ENCODE measurements around the gene ZNF365. TPM values are rescaled to one million over a fixed set of nuclear protein-coding genes. Genes with fewer than 3 reads are reported as not detected.

Gene ZNF365, protein sequence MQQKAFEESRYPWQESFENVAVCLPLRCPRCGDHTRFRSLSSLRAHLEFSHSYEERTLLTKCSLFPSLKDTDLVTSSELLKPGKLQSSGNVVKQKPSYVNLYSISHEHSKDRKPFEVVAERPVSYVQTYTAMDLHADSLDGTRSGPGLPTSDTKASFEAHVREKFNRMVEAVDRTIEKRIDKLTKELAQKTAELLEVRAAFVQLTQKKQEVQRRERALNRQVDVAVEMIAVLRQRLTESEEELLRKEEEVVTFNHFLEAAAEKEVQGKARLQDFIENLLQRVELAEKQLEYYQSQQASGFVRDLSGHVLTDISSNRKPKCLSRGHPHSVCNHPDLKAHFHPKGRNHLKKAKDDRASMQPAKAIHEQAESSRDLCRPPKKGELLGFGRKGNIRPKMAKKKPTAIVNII
- 1 to 10 TPM in 1 of 3 donors, under 1 TPM in 2; 0.16 to 1.8 (median 0.66) TPM for total RNA-seq

DNA sequence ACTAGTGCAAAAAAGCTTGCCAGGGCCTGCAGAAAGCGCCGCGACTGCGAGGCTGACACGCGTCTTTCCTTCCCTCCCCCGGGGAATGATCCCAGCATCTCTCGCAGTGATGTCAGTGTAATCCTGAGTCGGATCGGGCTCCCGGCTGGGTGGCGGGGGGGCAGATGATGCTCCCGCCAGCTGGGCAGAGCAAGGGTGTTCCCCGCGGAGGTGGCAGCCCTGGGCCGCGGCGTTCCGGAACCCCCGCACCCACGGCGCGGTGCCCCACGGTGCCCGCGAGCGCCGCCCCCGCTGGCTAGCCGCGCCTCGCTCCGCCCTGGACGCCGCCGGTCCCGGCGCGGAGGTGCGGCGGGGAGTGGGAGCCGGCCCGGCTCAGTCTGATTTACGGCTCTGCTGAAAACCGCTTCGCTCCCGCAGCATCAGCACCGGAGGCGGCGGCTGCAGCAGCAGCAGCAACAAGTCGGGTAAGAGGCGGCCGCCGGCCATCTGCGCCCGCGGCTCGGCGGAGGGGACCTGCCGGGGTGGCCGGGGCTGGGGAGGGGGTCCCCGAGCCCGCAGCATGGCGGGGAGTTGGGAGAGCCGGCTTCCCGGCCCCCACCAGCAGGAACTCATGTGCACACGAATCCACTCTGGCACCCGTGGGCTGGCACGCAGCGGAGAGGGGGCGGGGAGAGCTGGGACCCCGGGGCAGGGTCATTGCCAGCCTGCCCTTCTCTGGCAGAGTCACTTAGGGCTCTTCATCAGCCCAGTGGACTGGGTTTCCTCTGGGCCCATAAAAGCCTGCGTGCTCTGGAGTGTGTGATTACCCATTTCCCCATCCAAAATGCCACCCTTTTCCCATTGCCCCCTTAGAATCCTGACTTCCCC, at the start of gene ZNF365:
Gene ZNF365, plus strand, starts transcription at position 375 of the 867 bp plus-strand sequence. CDS start 1,825 bp downstream, outside the sequence.
- Histone ChIP-seq H3K4me3 (peak within 1 kb of the TSS; percentile 44 to 87 (median 63)), H3K27ac (peak within 1 kb of the TSS; percentile 21 to 35), H3K36me3 (no peaks in the 10 kb centered on the region), H3K9me3 (no peaks in the 10 kb centered on the region), H3K27me3 (no peaks in the 10 kb centered on the region), H3K4me1 (no peaks in the 10 kb centered on the region)
- TF ChIP-seq, protein P1, sequence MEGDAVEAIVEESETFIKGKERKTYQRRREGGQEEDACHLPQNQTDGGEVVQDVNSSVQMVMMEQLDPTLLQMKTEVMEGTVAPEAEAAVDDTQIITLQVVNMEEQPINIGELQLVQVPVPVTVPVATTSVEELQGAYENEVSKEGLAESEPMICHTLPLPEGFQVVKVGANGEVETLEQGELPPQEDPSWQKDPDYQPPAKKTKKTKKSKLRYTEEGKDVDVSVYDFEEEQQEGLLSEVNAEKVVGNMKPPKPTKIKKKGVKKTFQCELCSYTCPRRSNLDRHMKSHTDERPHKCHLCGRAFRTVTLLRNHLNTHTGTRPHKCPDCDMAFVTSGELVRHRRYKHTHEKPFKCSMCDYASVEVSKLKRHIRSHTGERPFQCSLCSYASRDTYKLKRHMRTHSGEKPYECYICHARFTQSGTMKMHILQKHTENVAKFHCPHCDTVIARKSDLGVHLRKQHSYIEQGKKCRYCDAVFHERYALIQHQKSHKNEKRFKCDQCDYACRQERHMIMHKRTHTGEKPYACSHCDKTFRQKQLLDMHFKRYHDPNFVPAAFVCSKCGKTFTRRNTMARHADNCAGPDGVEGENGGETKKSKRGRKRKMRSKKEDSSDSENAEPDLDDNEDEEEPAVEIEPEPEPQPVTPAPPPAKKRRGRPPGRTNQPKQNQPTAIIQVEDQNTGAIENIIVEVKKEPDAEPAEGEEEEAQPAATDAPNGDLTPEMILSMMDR (IDR thresholded peaks at IDR 0.05) = no peak
- no peak for TF ChIP-seq POLR2A (IDR thresholded peaks at IDR 0.05)
- TF ChIP-seq POLR2AphosphoS5 (IDR thresholded peaks at IDR 0.05) = no peak
- intact Hi-C loops (cut with DNase I; ENCODE audit: low total_unique reads) = no loop called here
- peak in 1 of 2 donors; percentile 54 for DNase-seq (ENCODE audit: low spot score in 2 of 2)

DNA sequence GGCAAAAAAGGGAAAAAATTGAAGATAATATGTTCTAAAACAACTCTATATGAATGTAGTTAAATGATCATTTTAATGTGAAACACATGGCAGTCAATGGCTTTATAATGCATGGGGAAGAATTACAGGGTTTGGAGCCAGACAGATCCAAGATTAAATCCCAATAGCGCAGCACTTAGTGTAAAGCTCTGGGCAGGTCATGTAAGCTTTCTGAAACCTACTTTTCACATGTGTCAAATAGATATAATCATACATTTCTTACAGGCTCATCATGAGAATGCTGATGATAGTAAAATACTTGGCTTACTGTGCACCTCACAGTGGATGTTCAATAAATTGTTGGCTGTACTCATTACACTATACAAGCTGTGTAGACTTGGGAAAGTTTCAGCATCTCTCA, 48.0 kb upstream of the ZNF365 start:
- H3K27me3 ChIP-seq = no peaks in the 10 kb centered on the region
- H3K36me3 ChIP-seq = no peaks in the 10 kb centered on the region
- intact Hi-C loops (cut with DNase I; ENCODE audit: low total_unique reads) = no loop called here
- no peak overlapping the region for H3K27ac ChIP-seq
- H3K9me3 ChIP-seq = peaks cover 0 to 6% of the 10 kb centered on the region in 2 donors
- H3K4me3 ChIP-seq = no peak overlapping the region
- DNase-seq (ENCODE audit: low spot score in 2 of 2) = no peak
- TF ChIP-seq, protein P1 (IDR thresholded peaks at IDR 0.05) = no peak
- TF ChIP-seq POLR2AphosphoS5 (IDR thresholded peaks at IDR 0.05) = no peak
- no peak for TF ChIP-seq POLR2A (IDR thresholded peaks at IDR 0.05)
- no peaks in the 10 kb centered on the region for H3K4me1 ChIP-seq

DNA sequence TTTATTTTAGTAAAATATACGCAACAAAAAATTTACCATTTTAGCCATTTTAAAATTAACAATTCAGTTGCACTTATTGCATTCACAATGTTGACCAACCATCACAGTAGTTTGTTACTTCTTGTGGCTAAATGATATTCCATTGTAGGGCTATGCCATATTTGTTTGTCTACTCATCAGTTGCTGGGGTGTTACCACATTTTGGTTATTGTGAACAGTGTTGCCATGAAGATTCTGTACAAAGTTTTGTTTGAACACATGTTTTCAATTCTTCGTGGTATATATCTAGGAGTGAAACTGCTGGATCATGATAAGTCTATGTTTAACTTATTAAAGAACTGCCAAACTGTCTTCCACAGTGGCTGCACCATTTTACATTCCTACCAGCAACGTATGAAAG, 46.3 kb upstream of the ZNF365 start:
- Histone ChIP-seq H3K27me3 (no peaks in the 10 kb centered on the region), H3K4me1 (no peaks in the 10 kb centered on the region), H3K36me3 (no peaks in the 10 kb centered on the region), H3K9me3 (peaks cover 0 to 12% of the 10 kb centered on the region in 2 donors), H3K27ac (no peak overlapping the region), H3K4me3 (no peak overlapping the region)
- DNase-seq (ENCODE audit: low spot score in 2 of 2) = no peak
- intact Hi-C loops (cut with DNase I; ENCODE audit: low total_unique reads) = no loop called here
- TF ChIP-seq, protein P1 (IDR thresholded peaks at IDR 0.05) = no peak
- no peak for TF ChIP-seq POLR2AphosphoS5 (IDR thresholded peaks at IDR 0.05)
- TF ChIP-seq POLR2A (IDR thresholded peaks at IDR 0.05) = no peak

- peaks cover 0 to 7% of the 10 kb centered on the region in 2 donors for H3K9me3 ChIP-seq
- no peak for TF ChIP-seq POLR2AphosphoS5 (IDR thresholded peaks at IDR 0.05)
- TF ChIP-seq POLR2A (IDR thresholded peaks at IDR 0.05) = no peak
- TF ChIP-seq, protein P1 (IDR thresholded peaks at IDR 0.05) = no peak
Observed at GRCh38 chr10:62330213-62330612, 44.0 kb upstream of the ZNF365 start.

More at GRCh38 chr10:62330213-62330612, 44.0 kb upstream of the ZNF365 start:
- intact Hi-C loops (cut with DNase I; ENCODE audit: low total_unique reads) = no loop called here
- H3K36me3 ChIP-seq = no peaks in the 10 kb centered on the region
- H3K27me3 ChIP-seq = no peaks in the 10 kb centered on the region
- H3K4me1 ChIP-seq = no peaks in the 10 kb centered on the region
- H3K27ac ChIP-seq = no peak overlapping the region
- no peak overlapping the region for H3K4me3 ChIP-seq
- no peak for DNase-seq (ENCODE audit: low spot score in 2 of 2)

Data from breast epithelium (tissue), 4 donors.